Measurements from ENCODE around the gene FIGN. TPM values are rescaled to one million over a fixed set of nuclear protein-coding genes. Genes with fewer than 3 reads are reported as not detected.

FIGN gene
- total and polyA plus RNA-seq, 2 of the 8 experiments (the other 6 are each of a cell fraction or from before 2014, with no cell fraction given) = 5.0 to 22.8 TPM

- H3K23me2 ChIP-seq (ENCODE audit: low read depth, low read length) = no peaks in the 10 kb centered on the region
- no peak overlapping the region for H3K23ac ChIP-seq (ENCODE audit: insufficient read length)
- ChIA-PET POLR2A (ENCODE audit: partially characterized antibody) (no interaction called here), CTCF (ENCODE audit: partially characterized antibody) (no interaction called here)
- no peak overlapping the region for H2BK120ac ChIP-seq (replicated peaks; ENCODE audit: low read depth, low read length)
- H3K14ac ChIP-seq (ENCODE audit: insufficient read length) = no peak overlapping the region
- H2BK15ac ChIP-seq (ENCODE audit: low read length) = no peak overlapping the region
- H3K36me3 ChIP-seq (ENCODE audit: control insufficient read depth in 2 of 4, insufficient read depth in 4 of 4, low read length in 3 of 4) = no peaks in the 10 kb centered on the region
- H4K20me1 ChIP-seq (replicated peaks in 1 of 2; ENCODE audit: control insufficient read depth in 1 of 2, insufficient read depth in 2 of 2, low read length in 2 of 2) = no peaks in the 10 kb centered on the region
- no peak overlapping the region for H4K5ac ChIP-seq (ENCODE audit: insufficient read length, low read depth, low read length)
- no peak overlapping the region for H3K56ac ChIP-seq (replicated peaks; ENCODE audit: insufficient read length, low read depth, low read length)
- H3K79me2 ChIP-seq (ENCODE audit: control insufficient read depth in 1 of 2, insufficient read depth in 2 of 2, low read length in 2 of 2) = no peaks in the 10 kb centered on the region
- no peak for DNase-seq (ENCODE audit: low read depth in 1 of 2, low spot score in 2 of 2)
- H3K27me3 ChIP-seq (replicated peaks in 1 of 4; ENCODE audit: control insufficient read depth in 3 of 4, extremely low read depth in 1 of 4, insufficient read depth in 3 of 4, low read length in 3 of 4) = no peaks in the 10 kb centered on the region; a peak in 1 of 7 replicates
- H2BK12ac ChIP-seq (ENCODE audit: low read depth, low read length) = no peak overlapping the region
- H2AFZ ChIP-seq (ENCODE audit: low read length) = no peak overlapping the region
- no peak overlapping the region for H2BK20ac ChIP-seq (ENCODE audit: low read length)
- H3K18ac ChIP-seq (ENCODE audit: extremely low read depth, low read length) = no peak overlapping the region
- H3K4me2 ChIP-seq (ENCODE audit: insufficient read depth in 1 of 2, low read depth in 2 of 2, low read length in 2 of 2) = no peak overlapping the region
- WGBS, 2 experiments (ENCODE audit: extremely low coverage in 1 of 2, insufficient coverage in 1 of 2, insufficient read length in 1 of 2, insufficient replicate concordance in 2 of 2, low coverage in 1 of 2, low lambda C conversion rate in 2 of 2, missing lambda C conversion rate in 1 of 2) = 54% methylated on average over 1 of the region's 1 CpG; no CpG with 5 or more reads in 1 of the 2 experiments
- no peak overlapping the region for H3K9ac ChIP-seq (replicated peaks in 1 of 4; ENCODE audit: extremely low read depth in 1 of 4, low read depth in 3 of 4, low read length in 3 of 4)
- H3K79me1 ChIP-seq (ENCODE audit: low read depth, low read length) = no peaks in the 10 kb centered on the region
- no peak overlapping the region for H2AK5ac ChIP-seq (ENCODE audit: low read depth, low read length)
- H3K9me3 ChIP-seq (ENCODE audit: insufficient read depth in 2 of 2, low read depth in 1 of 2, low read length in 1 of 2) = no peaks in the 10 kb centered on the region
- H3K4me3 ChIP-seq (ENCODE audit: extremely low read depth in 1 of 4, insufficient read depth in 2 of 4, low read depth in 3 of 4, low read length in 4 of 4) = no peak overlapping the region
- no peak overlapping the region for H3K27ac ChIP-seq (ENCODE audit: low read depth, low read length)
- FAIRE-seq = no peak
- H3K4ac ChIP-seq (replicated peaks; ENCODE audit: insufficient read length, low read depth, low read length) = no peak overlapping the region
- no peak overlapping the region for H4K91ac ChIP-seq (replicated peaks; ENCODE audit: insufficient read length, low read length)
- no peaks in the 10 kb centered on the region; a peak in 1 of 7 replicates for H3K4me1 ChIP-seq (replicated peaks in 1 of 4; ENCODE audit: control insufficient read depth in 3 of 4, insufficient read depth in 4 of 4, low read length in 3 of 4)
- H2BK5ac ChIP-seq (ENCODE audit: low read depth, low read length) = no peak overlapping the region
- no peak overlapping the region for H4K8ac ChIP-seq (ENCODE audit: extremely low read depth, insufficient read depth, low read length)
- no peak for TF ChIP-seq SP1 (IDR thresholded peaks at IDR 0.05; ENCODE audit: low read depth, low read length)
- no peak for TF ChIP-seq EGR1 (IDR thresholded peaks at IDR 0.05; ENCODE audit: borderline replicate concordance, low read depth, low read length)
- TF ChIP-seq POU5F1 (IDR thresholded peaks at IDR 0.05; ENCODE audit: low read depth, low read length) = no peak
- TF ChIP-seq BACH1 (IDR thresholded peaks at IDR 0.05; ENCODE audit: low read length) = no peak
- no peak for TF ChIP-seq JUND (IDR thresholded peaks at IDR 0.05; ENCODE audit: low read length)
- TF ChIP-seq ATF3 (IDR thresholded peaks at IDR 0.05; ENCODE audit: insufficient read depth, low read depth, low read length) = no peak
- no peak for TF ChIP-seq JUN (IDR thresholded peaks at IDR 0.05; ENCODE audit: low read depth, low read length)
- TF ChIP-seq CHD2 (IDR thresholded peaks at IDR 0.05; ENCODE audit: low read length) = no peak
- no peak for TF ChIP-seq BCL11A (IDR thresholded peaks at IDR 0.05; ENCODE audit: low read depth in 2 of 2, low read length in 2 of 2)
- no peak for TF ChIP-seq CEBPB (IDR thresholded peaks at IDR 0.05; ENCODE audit: low read depth, low read length)
- TF ChIP-seq TCF12 (IDR thresholded peaks at IDR 0.05; ENCODE audit: low read depth, low read length) = no peak
- no peak for TF ChIP-seq FOSL1 (IDR thresholded peaks at IDR 0.05; ENCODE audit: insufficient read depth, low read depth, low read length)
- no peak for TF ChIP-seq RBBP5 (IDR thresholded peaks at IDR 0.05; ENCODE audit: borderline replicate concordance, low read depth, low read length)
- no peak for TF ChIP-seq E2F6 (IDR thresholded peaks at IDR 0.05)
- TF ChIP-seq SP2 (IDR thresholded peaks at IDR 0.05; ENCODE audit: low read length) = no peak
- TF ChIP-seq MAFK (IDR thresholded peaks at IDR 0.05; ENCODE audit: low read depth, low read length) = no peak
Observed at GRCh38 chr2:163757814-163758213, 22.0 kb upstream of the FIGN start.

All from H1 (cell line).